ENCODE data around the gene DGCR2.

DNA sequence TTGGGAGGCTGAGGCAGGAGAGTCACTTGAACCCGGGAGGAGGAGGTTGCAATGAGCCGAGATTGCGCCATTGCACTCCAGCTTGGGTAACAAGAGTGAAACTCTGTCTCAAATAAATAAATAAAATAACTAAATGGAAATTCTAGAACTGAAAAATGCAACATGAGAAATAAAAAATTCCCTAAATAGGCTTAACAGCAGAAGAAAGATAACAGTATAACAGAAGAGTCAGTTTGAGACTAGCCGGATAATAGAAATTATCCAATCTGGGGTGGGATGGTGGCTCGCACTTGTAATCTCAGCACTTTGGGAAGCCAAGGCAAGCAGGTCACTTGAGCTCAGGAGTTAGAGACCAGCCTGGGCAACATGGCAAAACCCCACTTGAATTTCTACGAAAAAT lies 42.2 kb upstream of the DGCR2 start:
- TF ChIP-seq SUZ12 (IDR thresholded peaks at IDR 0.05) (no peak), TARDBP (IDR thresholded peaks at IDR 0.05) (no peak), PKNOX1 (IDR thresholded peaks at IDR 0.05) (no peak), HDGF (IDR thresholded peaks at IDR 0.05; ENCODE audit: borderline replicate concordance) (no peak), SP1 (IDR thresholded peaks at IDR 0.05) (no peak)

Measured in HEK293T (cell line).